COLO829 (cell line): ENCODE data around the gene DCAF16.

Experiments used
- DNase-seq: peaks from one replicate; pipeline ENCODE4 v3.0.0; 2012; ENCODE audit warnings: low spot score

DCAF16 gene

GRCh38 chr4:17781300-17782287 is 29.0 kb downstream of the DCAF16 start, which contains the start of gene FAM184B:
Gene FAM184B (minus strand): TSS chr4:17781621. CDS start chr4:17781299, 322 bp downstream.
- no peak for DNase-seq

- no peak for DNase-seq
Measured at GRCh38 chr4:17780501-17781299, 29.9 kb downstream of the DCAF16 start.

- DNase-seq = no peak
Measured at GRCh38 chr4:17778431-17778830, 32.1 kb downstream of the DCAF16 start.

- no peak for DNase-seq
Measured at GRCh38 chr4:17773135-17773698, 37.3 kb downstream of the DCAF16 start.

- DNase-seq = no peak
Measured at GRCh38 chr4:17771284-17771908, 39.2 kb downstream of the DCAF16 start.

- peak; percentile 65 for DNase-seq
Measured at GRCh38 chr4:17770845-17771244, 39.7 kb downstream of the DCAF16 start.

- no peak for DNase-seq
Measured at GRCh38 chr4:17769406-17770174, 41.0 kb downstream of the DCAF16 start.

- DNase-seq = no peak
Measured at GRCh38 chr4:17766826-17767458, 43.6 kb downstream of the DCAF16 start.

GRCh38 chr4:17765514-17766286 is 44.9 kb downstream of the DCAF16 start:
- no peak for DNase-seq

GRCh38 chr4:17763931-17764330 is 46.6 kb downstream of the DCAF16 start:
- DNase-seq = peak; percentile 28

- peak; percentile 79 for DNase-seq
Measured at GRCh38 chr4:17763416-17763815, 47.1 kb downstream of the DCAF16 start.

- DNase-seq = peak; percentile 27
Measured at GRCh38 chr4:17762726-17763125, 47.8 kb downstream of the DCAF16 start.

- DNase-seq = no peak
Measured at GRCh38 chr4:17761062-17761461, 49.5 kb downstream of the DCAF16 start.

GRCh38 chr4:17760626-17761025 is 49.9 kb downstream of the DCAF16 start:
- DNase-seq = no peak

GRCh38 chr4:17758485-17758884 is 52.1 kb downstream of the DCAF16 start:
- no peak for DNase-seq

- no peak for DNase-seq
Measured at GRCh38 chr4:17757621-17758020, 52.9 kb downstream of the DCAF16 start.

GRCh38 chr4:17753646-17754045 is 56.9 kb downstream of the DCAF16 start:
- no peak for DNase-seq
